ENCODE measurements around the gene PLGRKT.

GRCh38 chr9:5418481-5418880 lies 19.2 kb downstream of the PLGRKT start:
- no peak for TF ChIP-seq EP300 (IDR thresholded peaks at IDR 0.05)
- no peak for TF ChIP-seq POLR2A (IDR thresholded peaks at IDR 0.05)
